HepG2 (cell line): ENCODE results near the gene CRISPLD2. TPM values are rescaled to one million over a fixed set of nuclear protein-coding genes. Genes with fewer than 3 reads are reported as not detected.

Experiments used
- CTCF ChIP-seq: sonication (generic); formaldehyde crosslinking; IDR thresholded peaks from 2 replicates; pipeline ENCODE4 v1.5.0; 2020; ENCODE audit warnings: mild to moderate bottlenecking, missing genetic modification reagents, moderate library complexity
- DBP ChIP-seq: sonication (generic); formaldehyde crosslinking; IDR thresholded peaks from 2 replicates; pipeline ENCODE4 v1.4.0; 2020; ENCODE audit warnings: missing genetic modification reagents; ENCODE audit errors: not compliant biosample characterization
- FOXK2 ChIP-seq: fragments of 450-650 bp; IDR thresholded peaks from 2 replicates; pipeline ENCODE4 v1.6.1; 2016
- NFIB ChIP-seq: sonication (generic); formaldehyde crosslinking; IDR thresholded peaks from 2 replicates; pipeline ENCODE4 v1.9.0; 2021; ENCODE audit warnings: missing genetic modification reagents, mild to moderate bottlenecking, borderline replicate concordance
- SP140L ChIP-seq: sonication (generic); formaldehyde crosslinking; IDR thresholded peaks from 2 replicates; pipeline ENCODE4 v1.4.0; 2020; ENCODE audit warnings: missing genetic modification reagents, borderline replicate concordance
- ZMYM2 ChIP-seq: sonication (generic); formaldehyde crosslinking; IDR thresholded peaks from 2 replicates; pipeline ENCODE4 v1.8.0; 2022; ENCODE audit warnings: mild to moderate bottlenecking, missing genetic modification reagents
- ZNF407 ChIP-seq: sonication (generic); formaldehyde crosslinking; IDR thresholded peaks from one replicate; pipeline ENCODE4 v1.5.1; 2020; ENCODE audit warnings: mild to moderate bottlenecking, missing genetic modification reagents; ENCODE audit errors: not compliant biosample characterization
- ZNF720 ChIP-seq: sonication (generic); formaldehyde crosslinking; IDR thresholded peaks from 2 replicates; pipeline ENCODE4 v1.4.0; 2020; ENCODE audit warnings: missing genetic modification reagents
- polyA plus RNA-seq, 8 experiments: library from polyadenylated mRNA; depleted of rRNA in 3 of 8; stranded (reverse) in 7 of 8; unstranded in 1 of 8; fragments of >200 nt; fragmentation: Illumina TruSeq in 4 of 8; extraction: Trizol in 4 of 8; gene quantifications; 2 replicates each; pipeline versions ENCODE4 v1.2.1 to v1.2.3, GENCODE V29; 2011 to 2016; ENCODE audit warnings: low read depth in 4 of 8, missing spikeins in 1 of 8, mixed read lengths in 1 of 8; ENCODE audit not compliant: insufficient read depth in 1 of 8
- total RNA-seq, 5 experiments: library from RNA; depleted of rRNA; stranded (reverse); fragments of >200 nt; fragmentation: Illumina TruSeq; extraction: Trizol; gene quantifications; 2 replicates each; pipeline ENCODE4 v1.2.3, GENCODE V29; 2016; ENCODE audit warnings: low read depth in 1 of 5
- TF ChIP-seq, protein P1 (sequence below): IDR thresholded peaks from 2 replicates; pipeline ENCODE4 v1.6.1; 2016; ENCODE audit warnings: low read depth, control low read depth

CRISPLD2 gene
- total and polyA plus RNA-seq, 2 of the 13 experiments (the other 11 are each of a cell fraction or from before 2014, with no cell fraction given), result 0.04 to 0.31 TPM

- TF ChIP-seq ZMYM2 (CRISPR knock-in tag) (no peak), NFIB (CRISPR knock-in tag) (no peak), SP140L (CRISPR knock-in tag) (no peak), FOXK2 (no peak), ZNF720 (no peak), CTCF (CRISPR knock-in tag) (no peak), DBP (CRISPR knock-in tag) (no peak), ZNF407 (CRISPR knock-in tag) (no peak)
- TF ChIP-seq, protein P1, sequence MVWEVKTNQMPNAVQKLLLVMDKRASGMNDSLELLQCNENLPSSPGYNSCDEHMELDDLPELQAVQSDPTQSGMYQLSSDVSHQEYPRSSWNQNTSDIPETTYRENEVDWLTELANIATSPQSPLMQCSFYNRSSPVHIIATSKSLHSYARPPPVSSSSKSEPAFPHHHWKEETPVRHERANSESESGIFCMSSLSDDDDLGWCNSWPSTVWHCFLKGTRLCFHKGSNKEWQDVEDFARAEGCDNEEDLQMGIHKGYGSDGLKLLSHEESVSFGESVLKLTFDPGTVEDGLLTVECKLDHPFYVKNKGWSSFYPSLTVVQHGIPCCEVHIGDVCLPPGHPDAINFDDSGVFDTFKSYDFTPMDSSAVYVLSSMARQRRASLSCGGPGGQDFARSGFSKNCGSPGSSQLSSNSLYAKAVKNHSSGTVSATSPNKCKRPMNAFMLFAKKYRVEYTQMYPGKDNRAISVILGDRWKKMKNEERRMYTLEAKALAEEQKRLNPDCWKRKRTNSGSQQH (CRISPR knock-in tag), result no peak
These were observed 106.7 kb downstream of the CRISPLD2 start (continued) for GRCh38 chr16:84926462-84926861.
